H1 (cell line): ENCODE results near the gene DUSP10. TPM values are rescaled to one million over a fixed set of nuclear protein-coding genes. Genes with fewer than 3 reads are reported as not detected.

ENCODE experiments used
- CREB1 ChIP-seq: IDR thresholded peaks from 2 replicates; pipeline ENCODE4 v1.6.1; 2012; ENCODE audit warnings: inconsistent platforms
- CTBP2 ChIP-seq: IDR thresholded peaks from 2 replicates; pipeline ENCODE4 v1.7.0; 2011; ENCODE audit warnings: borderline replicate concordance, mild to moderate bottlenecking, moderate library complexity, mixed read lengths, low read length; ENCODE audit not compliant: insufficient read depth, insufficient read length
- RAD21 ChIP-seq, 2 experiments: IDR thresholded peaks in 1 of 2; conservative IDR thresholded peaks in 1 of 2; 2 replicates each; pipeline ENCODE4 v1.6.1; 2011; ENCODE audit warnings: low read depth in 2 of 2, low read length in 2 of 2, improper control_type of control experiment in 1 of 2, inconsistent platforms in 1 of 2, mild to moderate bottlenecking in 1 of 2, moderate library complexity in 1 of 2
- SIRT6 ChIP-seq: IDR thresholded peaks from one replicate; pipeline ENCODE4 v1.7.1; 2012; ENCODE audit warnings: low read length, inconsistent platforms
- TEAD4 ChIP-seq: IDR thresholded peaks from 2 replicates; pipeline ENCODE4 v1.6.1; 2012; ENCODE audit warnings: low read depth, low read length, inconsistent platforms, mixed read lengths
- YY1 ChIP-seq: IDR thresholded peaks from 2 replicates; pipeline ENCODE4 v1.6.1; 2011; ENCODE audit warnings: low read depth, mild to moderate bottlenecking, low read length
- ZNF274 ChIP-seq: IDR thresholded peaks from 2 replicates; pipeline ENCODE4 v1.7.0; 2012; ENCODE audit warnings: low read length, borderline replicate concordance; ENCODE audit errors: extremely low read depth
- polyA plus RNA-seq, 7 experiments: library from polyadenylated mRNA; depleted of rRNA in 3 of 7; stranded (reverse) in 5 of 7; unstranded in 2 of 7; fragments of >200 nt in 5 of 7; fragments of 200-250 nt in 2 of 7; gene quantifications; 1 replicate in 5 of 7; 2 replicates in 1 of 7; 4 replicates in 1 of 7; pipeline versions ENCODE4 v1.2.1 to v1.2.3, GENCODE V29; 2011 to 2013; ENCODE audit warnings: missing spikeins in 2 of 7, mixed read lengths in 2 of 7
- total RNA-seq: library from RNA; stranded (reverse); fragmentation: NEBNext Ultra II Directional; extraction: Animal tissue kit (Norgen Biotek cat#: 25700); gene quantifications from 2 replicates; pipeline ENCODE4 v1.2.1, GENCODE V29; 2021

The DUSP10 gene
- total and polyA plus RNA-seq, 2 of the 8 experiments (the other 6 are each of a cell fraction or from before 2014, with no cell fraction given), result 1.2 TPM

DNA sequence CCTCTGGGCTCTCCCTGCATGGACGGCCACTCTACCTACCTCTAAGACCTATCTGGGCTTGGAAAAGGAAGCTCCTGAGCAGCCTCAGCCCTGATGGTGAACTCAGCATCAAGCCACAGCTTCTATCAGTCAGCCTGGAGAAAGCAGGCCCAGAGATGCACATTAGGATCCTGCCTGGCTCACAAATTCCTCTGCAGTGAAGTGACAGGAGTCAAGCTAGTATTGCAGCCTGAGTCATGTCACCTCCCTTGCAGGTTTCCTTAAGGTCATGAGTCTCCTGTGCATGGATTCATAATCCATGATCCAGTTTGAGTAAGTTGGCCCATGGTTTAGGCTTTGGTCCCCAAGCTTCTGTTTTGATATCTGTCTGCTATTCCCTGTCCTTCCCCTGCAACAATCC lies 37.9 kb upstream of the DUSP10 start (continued):
- TF ChIP-seq RAD21 (IDR thresholded peaks at IDR 0.05 in 1 of 2, conservative IDR thresholded peaks at IDR 0.05 in 1 of 2; ENCODE audit: low read depth in 2 of 2, low read length in 2 of 2) (no peak), CREB1 (no peak), YY1 (no peak), CTBP2 (no peak), ZNF274 (no peak), SIRT6 (no peak), TEAD4 (no peak)
